HG02840 (cell line): ENCODE results near the gene PCDH15.

Source experiments
- ATAC-seq: cut with Tn5 transposase; IDR thresholded peaks from one replicate; pipeline ENCODE4 v1.9.1; 2021; ENCODE audit warnings: mild to moderate bottlenecking, moderate library complexity, moderate number of reproducible peaks; ENCODE audit not compliant: unreplicated experiment, low FRiP score

PCDH15 gene

GRCh38 chr10:54708591-54708990 is 92.4 kb downstream of the PCDH15 start:
- ATAC-seq: no peak

- ATAC-seq: no peak
Measured at GRCh38 chr10:54708021-54708420, 93.0 kb downstream of the PCDH15 start.

- no peak for ATAC-seq
Measured at GRCh38 chr10:54702583-54703485, 98.2 kb downstream of the PCDH15 start.

GRCh38 chr10:54691331-54691730 is 109.7 kb downstream of the PCDH15 start:
- no peak for ATAC-seq

GRCh38 chr10:54682554-54682953 is 118.5 kb downstream of the PCDH15 start:
- ATAC-seq: no peak

- no peak for ATAC-seq
Measured at GRCh38 chr10:54681136-54681535, 119.9 kb downstream of the PCDH15 start.

GRCh38 chr10:54667136-54667535 is 133.9 kb downstream of the PCDH15 start:
- no peak for ATAC-seq

GRCh38 chr10:54666192-54666591 is 134.8 kb downstream of the PCDH15 start:
- ATAC-seq: no peak

- no peak for ATAC-seq
Measured at GRCh38 chr10:54665095-54665494, 135.9 kb downstream of the PCDH15 start.

GRCh38 chr10:54660397-54660796 is 140.6 kb downstream of the PCDH15 start:
- ATAC-seq: no peak

GRCh38 chr10:54656643-54657042 is 144.4 kb downstream of the PCDH15 start:
- ATAC-seq: no peak

- no peak for ATAC-seq
Measured at GRCh38 chr10:54653518-54653917, 147.5 kb downstream of the PCDH15 start.

GRCh38 chr10:54650547-54650946 is 150.5 kb downstream of the PCDH15 start:
- no peak for ATAC-seq

GRCh38 chr10:54622017-54622416 is 179.0 kb downstream of the PCDH15 start:
- no peak for ATAC-seq

- no peak for ATAC-seq
Measured at GRCh38 chr10:54620352-54620751, 180.7 kb downstream of the PCDH15 start.

- ATAC-seq: no peak
Measured at GRCh38 chr10:54614072-54614471, 187.0 kb downstream of the PCDH15 start.

- no peak for ATAC-seq
Measured at GRCh38 chr10:54613162-54613561, 187.9 kb downstream of the PCDH15 start.

- no peak for ATAC-seq
Measured at GRCh38 chr10:54609423-54609822, 191.6 kb downstream of the PCDH15 start.

- ATAC-seq: no peak
Measured at GRCh38 chr10:54607983-54608382, 193.0 kb downstream of the PCDH15 start.

GRCh38 chr10:54594289-54594688 is 206.7 kb downstream of the PCDH15 start:
- no peak for ATAC-seq

- ATAC-seq: no peak
Measured at GRCh38 chr10:54587971-54588370, 213.1 kb downstream of the PCDH15 start.

GRCh38 chr10:54585572-54585971 is 215.5 kb downstream of the PCDH15 start:
- ATAC-seq: no peak
